DMS153 treated with DMSO at 0.1 percent for 48 hours (cell line): ENCODE results near the gene TSPAN13.
A peak's percentile ranks its signal among the peaks of the same experiment; 100 is the strongest.

Source experiments
- DNase-seq: peaks from one replicate; lab custom pipeline; 2025; ENCODE audit not compliant: unreplicated experiment; lab: John Stamatoyannopoulos, UW

Gene TSPAN13

DNA sequence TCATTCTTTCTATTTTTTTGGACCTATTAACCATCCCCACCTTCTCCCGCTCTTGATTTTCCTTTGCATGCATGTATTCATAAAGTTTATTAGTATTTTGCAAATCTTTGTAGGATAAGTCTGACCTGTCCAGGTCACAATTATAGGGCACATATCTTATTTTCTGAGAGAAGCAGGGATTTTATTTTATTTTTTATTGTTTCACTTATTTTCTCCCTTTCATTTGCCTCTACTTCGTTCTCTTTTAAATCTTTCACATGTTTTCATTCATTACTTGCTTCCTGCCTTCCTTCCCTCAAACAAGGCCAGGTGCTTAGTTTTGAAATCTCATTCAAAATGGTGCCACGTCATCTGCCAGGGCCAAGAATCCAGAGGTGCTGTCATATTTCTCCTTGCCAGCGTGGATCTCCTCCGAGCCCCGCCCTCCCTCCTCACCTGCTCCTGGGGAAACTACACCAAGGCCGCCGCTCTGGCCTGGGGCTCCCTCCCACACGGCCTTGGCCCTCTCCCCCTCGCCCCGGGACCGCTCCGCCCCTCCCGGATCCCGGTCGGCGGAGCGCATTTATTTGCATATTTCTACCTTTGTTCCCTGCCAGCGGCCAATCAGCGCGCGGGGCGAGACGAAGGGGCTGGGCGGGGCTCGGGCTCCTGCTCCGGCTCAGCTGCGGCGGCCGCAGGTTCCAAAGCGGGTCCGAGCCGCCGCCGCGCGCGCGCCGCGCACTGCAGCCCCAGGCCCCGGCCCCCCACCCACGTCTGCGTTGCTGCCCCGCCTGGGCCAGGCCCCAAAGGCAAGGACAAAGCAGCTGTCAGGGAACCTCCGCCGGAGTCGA, at the start of gene TSPAN13:
TSS of gene TSPAN13 (plus strand) at position 654 of the 830 bp plus-strand sequence. CDS start 213 bp downstream, outside the sequence.
- peak; percentile 96 for DNase-seq

DNA sequence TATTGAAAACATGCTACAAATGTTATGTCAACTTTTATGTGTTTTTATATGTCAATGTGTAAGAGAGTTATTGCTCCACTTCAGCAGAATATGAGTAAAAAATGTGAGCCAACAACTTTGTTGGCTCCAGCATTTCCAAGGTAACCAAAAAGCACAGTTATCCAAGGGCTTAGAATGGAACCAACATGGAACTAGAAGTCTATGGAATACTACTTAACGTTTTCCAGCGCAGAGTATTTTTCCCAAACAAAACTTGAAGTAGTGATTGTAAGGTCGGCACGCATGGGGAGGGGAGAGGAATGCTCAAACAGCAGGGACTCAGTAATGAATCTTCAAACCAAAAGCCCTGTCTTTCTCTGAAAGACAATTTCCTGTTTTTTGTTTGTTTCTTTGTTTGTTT, 45.0 kb upstream of the TSPAN13 start:
- no peak for DNase-seq

DNA sequence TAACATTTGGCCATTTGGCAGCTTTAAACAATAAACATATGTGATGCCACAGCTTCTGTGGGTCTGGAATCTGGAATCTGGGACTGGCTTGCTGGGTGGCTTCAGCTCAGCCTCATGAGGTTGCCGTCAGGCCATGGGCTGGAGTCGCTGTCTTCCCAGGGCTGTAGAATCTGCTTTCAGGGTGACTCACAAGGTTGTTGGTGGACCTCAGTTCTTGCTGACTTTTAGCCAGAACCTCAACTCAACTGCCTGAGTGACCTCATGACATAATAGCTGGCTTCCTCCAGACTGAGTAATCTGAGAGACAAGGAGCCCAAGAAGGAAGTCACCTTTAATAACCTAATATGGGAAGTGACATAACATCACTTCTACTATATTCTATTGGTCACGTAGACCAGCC, 44.6 kb upstream of the TSPAN13 start:
- DNase-seq, result no peak

DNA sequence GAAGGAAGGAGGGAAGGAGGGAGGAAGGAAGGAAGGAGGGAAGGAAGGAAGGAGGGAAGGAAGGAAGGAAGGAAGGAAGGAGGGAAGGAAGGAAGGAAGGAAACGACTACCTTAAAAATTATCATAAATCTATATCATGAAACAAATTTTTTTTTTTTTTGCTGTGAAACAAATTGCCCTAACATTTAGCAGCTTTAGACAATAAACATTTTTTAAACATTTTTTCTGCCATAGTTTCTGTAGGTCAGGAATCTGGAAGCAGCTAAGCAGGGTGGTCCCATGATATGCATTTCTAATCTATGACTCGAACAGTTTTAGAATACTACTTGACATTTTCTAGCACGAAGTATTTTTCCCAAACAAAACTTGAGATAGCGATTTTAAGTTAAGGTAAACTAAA, 42.9 kb upstream of the TSPAN13 start:
- no peak for DNase-seq

DNA sequence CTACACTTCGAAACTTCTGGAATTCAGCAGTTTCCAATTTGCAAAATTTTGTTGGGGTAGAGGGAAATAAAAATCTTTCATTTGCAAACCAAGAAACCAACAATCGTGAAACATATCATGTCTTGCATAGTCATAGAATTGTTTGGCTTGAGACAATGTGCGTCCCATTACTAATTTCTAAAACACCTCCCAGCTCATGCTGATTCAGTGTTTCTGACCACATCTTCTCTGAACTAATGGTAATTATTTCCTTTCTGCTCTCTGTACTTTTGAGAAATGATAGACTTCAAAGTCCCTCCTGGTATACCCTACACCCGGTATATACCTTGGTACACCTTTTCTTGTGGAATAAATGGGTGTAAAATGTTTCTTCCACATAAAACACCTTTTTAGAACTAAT, 41.8 kb upstream of the TSPAN13 start:
- DNase-seq, result no peak

DNA sequence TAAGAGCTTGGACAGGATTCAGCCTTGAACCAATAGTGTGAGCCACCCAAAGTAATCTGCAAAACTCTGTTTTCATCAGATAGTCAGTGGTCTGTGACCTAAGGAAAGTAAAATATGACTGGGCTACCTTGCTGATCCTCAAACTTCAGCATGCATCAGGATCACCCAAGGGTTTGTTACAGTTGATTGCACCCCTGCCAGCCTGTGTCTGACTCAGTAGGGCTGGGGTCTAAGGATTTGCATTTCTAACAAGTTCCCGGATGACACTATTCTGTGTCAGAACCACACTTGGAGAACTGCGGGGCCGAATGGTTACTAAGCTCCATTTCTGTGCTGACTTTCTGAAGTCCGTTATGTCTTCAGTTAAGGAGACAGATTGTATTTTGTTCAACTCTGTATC, 40.6 kb upstream of the TSPAN13 start:
- DNase-seq, result no peak

DNA sequence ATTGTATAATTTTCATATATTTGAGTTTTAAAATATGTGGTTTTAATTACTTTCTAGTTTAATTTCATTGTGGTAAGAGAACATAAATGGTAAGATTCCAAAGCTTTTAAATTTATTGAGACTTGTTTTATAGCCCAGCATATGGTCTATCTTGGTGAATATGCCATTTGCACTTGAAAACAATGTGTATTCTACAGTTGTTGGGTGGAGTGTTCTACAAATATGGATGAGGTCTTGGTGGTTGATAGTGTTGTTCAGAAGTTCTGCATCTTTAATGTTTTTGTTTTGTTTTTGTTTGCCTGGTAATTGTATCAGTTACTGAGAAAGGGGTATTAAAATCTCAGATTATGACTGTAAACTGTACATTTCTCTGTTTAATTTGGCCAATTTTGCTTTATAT, 37.6 kb upstream of the TSPAN13 start:
- no peak for DNase-seq

DNA sequence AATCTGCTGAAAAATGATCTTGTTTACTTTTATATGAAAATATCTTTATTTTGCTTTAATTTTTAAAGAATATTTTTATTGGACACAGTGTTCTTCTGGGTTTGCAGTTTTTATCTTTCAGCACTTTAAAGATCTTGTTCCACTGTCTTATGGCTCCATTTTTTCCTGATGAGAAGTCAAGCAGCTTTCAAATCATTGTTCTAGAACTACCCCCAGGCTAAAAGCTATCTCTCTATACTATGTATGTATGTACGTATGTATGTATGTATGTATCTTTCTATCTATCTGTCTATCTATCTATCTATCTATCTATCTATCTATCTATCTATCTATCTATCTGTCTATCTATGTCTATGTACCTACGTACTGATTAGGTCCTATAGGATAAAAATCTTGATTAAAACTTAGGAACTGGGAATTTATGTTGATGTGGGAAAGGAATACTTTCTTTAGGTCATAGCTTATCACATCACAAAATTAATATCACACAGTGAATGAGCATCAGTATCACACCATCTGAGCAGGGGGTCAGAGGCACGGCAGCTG, 35.4 kb upstream of the TSPAN13 start:
- no peak for DNase-seq

DNA sequence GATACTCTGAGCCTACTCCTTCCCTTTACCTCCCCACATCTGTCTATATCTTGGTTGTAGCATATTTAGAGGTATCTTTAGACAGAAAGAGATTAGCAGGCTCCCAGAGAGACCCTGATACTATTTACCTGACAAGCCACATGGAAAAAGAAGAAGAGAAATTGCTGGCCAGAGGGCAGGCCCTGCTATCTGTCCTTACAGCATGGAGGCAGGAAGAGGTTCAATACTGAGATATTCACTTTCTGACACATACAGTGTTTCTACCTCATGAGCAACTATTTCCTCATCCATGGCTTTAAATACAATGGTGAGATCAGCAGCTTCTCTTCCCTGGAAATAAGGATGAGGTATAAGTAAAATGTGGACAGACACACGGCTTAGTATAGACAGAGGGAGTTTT, 33.9 kb upstream of the TSPAN13 start:
- DNase-seq, result no peak

DNA sequence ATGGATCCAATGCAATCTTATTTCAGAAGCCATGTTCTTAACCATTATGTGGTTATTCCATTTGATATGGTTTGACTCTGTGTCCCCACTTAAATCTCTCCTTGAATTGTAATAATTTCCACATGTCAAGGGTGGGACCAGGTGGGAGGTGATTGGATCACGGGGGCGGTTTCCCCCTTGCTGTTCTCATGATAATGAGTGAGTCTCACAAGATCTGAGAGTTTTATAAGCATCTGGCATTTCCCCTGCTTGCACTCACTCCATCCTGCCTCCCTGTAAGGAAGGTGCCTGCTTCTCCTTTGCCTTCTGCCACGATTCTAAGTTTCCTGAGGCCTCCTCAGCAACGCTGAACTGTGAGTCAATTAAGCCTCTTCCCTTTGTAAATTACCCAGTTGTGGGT, 32.0 kb upstream of the TSPAN13 start:
- no peak for DNase-seq

DNA sequence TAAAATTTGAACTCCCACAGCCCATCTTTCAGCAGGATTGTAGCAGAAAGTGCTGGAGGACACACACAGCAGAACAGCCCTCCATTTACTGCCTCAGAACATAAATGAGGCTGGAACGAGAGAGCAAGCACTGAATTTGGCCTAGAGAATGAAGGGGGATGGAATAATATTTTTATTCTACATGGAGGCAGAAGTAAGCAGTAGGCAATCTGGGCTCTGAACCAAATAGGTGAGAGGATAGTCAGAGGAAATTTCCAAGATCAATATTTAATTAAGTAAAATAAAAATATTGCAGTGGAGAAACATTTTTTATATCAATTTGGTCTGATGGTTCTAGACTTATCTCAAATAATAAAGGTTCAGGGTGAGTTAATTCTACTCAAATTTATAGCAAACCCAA, 29.2 kb upstream of the TSPAN13 start:
- no peak for DNase-seq

DNA sequence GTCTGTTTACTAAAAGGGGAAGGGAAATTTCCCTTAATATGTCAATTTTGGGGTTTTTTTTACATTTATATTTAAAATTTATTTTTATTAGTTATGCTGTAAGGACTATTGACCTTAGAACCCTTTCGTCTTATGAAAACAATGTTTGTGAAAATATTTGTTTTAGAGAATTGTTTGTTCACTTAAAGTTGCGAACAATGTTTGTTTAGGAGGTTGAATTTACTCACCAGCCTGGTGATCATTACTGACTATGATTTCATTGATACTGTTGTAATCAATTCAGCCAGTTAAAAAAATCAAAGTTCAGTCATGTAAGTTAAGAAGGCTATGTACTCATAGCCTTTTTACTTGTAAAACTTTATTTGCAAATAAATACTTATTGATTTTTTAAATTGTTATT, 27.4 kb upstream of the TSPAN13 start:
- no peak for DNase-seq

DNA sequence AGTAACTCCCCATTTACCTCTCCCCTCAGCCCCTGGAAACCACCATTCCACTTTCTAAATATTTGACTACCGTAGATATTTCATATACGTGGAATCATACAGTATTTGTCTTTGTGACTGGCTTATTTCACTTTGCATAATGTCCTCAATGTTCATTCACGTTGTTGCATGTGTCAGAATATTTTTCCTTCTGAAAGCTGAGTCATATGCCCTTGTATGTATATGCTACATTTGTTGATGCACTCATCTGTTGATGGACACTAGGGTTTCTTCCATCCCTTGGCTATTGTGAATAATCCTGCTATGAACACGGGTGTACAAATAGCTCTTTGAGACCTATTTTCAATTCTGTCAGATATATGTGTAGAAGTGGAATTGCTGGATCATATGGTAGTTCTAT, 25.8 kb upstream of the TSPAN13 start:
- DNase-seq, result no peak

DNA sequence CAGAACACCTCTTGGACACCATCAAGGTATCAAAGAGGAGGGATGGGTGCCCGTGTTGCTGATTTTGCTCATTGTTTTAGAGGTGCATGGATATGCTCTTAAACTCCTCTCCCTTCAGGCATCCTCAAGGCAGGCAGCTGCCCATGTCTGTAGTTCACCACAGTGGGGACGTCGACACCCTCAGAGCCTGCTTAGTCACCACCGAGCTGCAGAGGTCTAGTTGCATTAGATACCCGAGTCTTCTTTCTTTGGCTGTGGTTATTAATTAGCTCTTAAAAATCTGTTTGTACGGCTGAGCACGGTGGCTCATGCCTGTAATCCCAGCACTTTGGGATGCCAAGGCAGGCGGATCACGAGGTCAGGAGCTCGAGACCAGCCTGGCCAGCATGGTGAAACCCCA, 24.7 kb upstream of the TSPAN13 start:
- no peak for DNase-seq

DNA sequence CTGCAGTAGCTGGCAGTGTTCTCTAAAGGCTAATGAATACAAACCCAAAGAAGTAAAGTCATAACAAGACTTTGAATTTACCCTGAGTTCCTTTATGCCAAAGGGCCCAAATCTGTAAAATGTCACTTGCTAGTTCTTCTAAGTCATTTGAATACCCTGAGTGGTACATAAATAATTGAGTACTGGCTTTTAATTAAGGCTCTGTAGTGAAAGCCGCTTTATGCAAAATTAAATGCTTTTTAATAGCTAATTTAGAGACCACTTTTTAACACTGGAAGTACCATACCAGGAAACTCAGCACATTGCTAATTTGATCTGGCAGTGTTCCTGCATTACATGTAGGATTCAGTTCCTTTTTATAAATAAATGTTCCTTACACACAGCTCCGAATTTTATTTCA, 24.0 kb upstream of the TSPAN13 start:
- no peak for DNase-seq

DNA sequence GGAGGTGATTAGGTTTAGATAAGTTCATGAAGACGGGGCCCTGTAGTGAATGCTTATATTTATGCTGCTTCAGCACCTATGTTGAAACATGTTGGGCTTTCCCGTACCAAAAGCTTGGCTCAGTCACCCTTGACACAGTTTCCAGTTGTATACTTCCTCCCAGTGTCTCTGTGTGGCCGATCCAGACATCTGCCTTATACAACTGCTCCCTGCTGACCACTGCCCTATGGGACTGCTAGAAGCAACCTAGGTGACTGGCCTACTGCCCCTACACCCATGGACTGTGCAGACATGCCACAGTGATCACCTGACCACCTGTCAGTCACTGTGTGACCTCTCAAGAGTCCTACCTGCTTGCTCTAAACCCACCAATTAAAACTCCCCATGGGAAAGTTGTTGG, 22.6 kb upstream of the TSPAN13 start:
- DNase-seq, result no peak

DNA sequence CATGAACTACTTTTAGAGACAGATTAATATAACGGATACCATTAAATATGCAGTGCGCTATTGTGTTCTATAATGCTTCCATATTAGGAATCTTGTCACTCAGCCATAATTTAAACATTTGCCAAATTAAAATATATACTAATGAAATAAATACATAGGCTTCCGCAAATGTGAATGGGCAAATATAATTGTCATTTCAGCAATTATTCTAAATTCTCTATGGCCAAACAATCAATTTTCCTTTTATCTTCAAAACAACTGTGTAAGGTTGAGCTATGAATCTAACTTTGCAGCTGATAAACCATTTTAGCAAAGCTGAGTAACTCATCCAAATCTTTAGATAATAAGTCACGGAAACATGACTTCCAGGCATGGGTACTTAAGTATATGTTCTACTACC, 20.7 kb upstream of the TSPAN13 start:
- no peak for DNase-seq

DNA sequence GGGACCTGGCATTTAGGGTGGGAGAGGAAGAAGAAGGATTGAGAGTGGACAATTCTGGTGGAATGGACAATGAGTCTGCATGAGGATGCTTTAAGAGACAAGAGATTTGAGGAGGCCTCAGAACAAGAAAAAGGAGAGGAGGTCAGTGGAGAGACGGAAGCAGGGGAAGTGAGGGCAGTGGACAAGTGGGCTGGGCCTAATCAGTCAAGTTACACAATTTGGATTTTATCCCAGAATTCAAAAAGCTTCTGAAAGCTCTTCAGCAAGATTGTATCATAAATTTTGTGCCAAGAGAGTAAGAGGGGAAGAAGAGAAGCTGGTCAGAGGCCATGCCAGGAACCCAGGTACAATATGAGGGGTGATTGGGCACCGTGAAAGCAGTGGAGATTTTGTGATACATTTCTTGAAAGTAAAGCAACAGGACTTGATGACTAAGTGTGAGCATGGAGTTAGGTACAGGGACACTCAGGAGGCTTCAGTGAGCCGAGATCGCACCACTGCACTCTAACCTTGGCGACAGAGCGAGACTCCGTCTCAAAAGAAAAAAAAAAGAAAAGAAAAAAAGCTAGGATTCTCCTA, 19.3 kb upstream of the TSPAN13 start:
- no peak for DNase-seq

DNA sequence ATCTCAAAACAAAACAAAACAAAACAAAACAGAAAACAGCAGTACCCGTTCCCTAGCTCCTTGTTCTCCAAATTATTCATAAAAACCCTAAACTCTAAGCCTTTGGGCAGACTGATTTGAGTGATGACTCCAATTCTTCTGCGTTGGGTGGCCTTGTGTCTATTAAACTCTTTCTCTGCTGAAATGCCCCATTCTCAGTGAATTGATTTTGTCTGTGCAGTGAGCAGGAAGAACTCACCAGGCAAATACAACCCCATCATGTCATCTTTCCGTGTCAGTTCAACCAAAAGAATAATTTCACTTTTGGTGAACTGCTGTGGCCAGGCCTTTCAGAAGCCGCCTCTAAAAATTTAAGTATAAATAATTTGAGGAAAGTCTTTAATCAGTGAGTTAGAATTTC, 18.5 kb upstream of the TSPAN13 start:
- no peak for DNase-seq

DNA sequence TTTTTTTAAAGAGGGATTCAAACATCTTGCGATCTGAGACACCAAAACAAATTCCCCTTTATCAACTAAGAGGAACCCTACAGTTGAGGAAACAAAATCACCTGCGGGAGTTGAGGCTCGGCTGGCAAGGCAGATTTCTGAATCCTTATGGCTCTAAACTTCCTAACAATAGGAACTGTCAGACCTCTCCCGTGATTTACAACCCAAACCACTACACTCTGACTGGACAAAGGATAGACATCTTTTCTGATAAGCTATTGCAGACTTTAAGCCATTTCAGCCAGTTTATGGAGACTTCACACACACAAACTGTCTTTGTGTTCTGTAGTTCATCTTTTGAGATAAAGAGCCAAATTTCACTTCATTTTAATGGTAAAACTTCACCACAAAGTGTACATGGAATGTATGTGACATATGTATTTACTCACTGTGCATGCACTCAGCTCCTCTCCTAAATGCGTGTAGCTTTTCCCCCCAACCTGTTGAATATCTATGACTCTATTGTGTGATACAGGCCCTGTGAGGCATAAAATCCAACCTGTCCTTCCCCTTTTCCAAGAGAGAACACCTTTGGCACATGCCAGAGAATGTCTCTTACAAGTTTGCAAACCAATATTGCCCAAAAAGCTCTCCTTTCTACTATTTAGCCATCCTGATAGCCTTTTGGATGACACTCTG, 15.4 kb upstream of the TSPAN13 start:
- no peak for DNase-seq

DNA sequence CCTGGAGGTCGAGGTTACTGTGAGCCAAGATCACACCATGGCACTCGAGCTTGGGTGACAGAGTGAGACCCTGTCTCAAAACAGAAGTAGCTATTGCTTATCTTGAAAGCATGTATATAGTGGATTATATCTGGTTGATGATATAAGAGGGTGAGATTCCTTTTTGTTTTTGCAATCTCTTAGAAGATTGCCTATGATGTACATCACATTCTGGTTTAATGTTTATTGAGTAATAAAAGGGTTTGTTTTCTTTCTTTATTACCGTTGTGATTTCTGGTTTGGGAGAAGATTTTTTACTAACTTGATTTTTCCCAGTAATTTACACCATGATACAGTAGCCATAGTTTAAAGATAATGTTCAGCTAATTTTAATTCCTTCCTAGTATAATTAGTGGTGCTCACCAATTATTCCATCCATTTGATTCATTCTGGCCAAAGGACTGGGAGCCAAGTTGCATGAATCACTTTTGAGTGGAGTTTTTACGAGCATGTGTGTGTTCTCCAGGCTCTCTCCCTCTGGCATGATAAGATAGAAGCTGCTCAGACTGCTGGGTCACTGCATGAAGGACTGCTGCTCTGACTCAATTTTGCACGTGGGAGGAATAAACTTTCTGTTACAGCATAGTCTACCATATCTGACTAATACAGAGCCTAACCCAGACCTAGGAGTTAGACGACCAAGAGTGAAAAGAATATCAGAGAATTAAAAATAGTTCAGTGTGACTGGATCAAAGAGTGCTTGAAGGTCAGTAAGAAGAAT, 13.5 kb upstream of the TSPAN13 start:
- DNase-seq, result no peak
